ENCODE measurements around the gene RUNX1. TPM values are rescaled to one million over a fixed set of nuclear protein-coding genes. Genes with fewer than 3 reads are reported as not detected.

Gene RUNX1
- 9.2 TPM for polyA plus RNA-seq

DNA sequence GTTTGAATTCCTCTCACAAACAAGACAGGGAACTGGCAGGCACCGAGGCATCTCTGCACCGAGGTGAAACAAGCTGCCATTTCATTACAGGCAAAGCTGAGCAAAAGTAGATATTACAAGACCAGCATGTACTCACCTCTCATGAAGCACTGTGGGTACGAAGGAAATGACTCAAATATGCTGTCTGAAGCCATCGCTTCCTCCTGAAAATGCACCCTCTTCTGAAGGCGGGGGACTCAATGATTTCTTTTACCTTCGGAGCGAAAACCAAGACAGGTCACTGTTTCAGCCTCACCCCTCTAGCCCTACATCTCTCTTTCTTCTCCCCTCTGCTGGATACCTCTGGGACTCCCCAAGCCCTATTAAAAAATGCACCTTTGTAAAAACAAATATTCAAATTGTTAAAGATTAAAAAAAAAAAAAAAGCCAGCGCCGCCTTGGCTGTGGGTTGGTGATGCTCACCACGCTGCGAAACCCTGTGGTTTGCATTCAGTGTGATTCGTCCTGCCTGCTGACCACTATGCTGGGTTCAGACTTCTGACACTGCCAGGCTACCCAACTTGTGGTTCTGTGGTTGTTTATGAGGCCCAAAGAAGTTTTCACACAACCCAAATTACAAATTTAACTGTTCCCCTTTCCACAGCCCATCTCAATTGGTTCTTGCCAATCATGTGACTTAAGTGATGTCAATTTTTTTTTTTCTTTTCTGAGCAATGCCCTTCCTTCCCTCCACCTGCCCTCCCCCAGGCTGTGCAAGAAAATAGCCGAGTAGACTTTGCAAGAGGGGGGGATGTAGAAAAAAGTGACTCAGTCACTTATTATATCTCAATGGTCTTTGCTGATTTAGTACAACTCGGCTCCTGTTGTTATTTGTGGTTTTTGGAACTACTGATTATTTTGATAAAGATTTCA, at the start of gene RUNX1:
Gene RUNX1, minus strand, starts transcription at position 597 of the 912 bp plus-strand sequence.
- Mint-ChIP-seq H3K27me3 (no peaks in the 10 kb centered on the region), H3K27ac (peak within 1 kb of the TSS; percentile 90 to 98 (median 97)), H3K4me1 (peaks cover 50 to 70% (median 69%) of the 10 kb centered on the region in 3 donors), H3K9me3 (no peaks in the 10 kb centered on the region), H3K4me3 (peak within 1 kb of the TSS; percentile 90 to 98 (median 94)), H3K36me3 (peaks cover 2% of the 10 kb centered on the region)

- no peak overlapping the region for H3K4me3 Mint-ChIP-seq
- H3K4me1 Mint-ChIP-seq, result no peaks in the 10 kb centered on the region
- no peaks in the 10 kb centered on the region for H3K9me3 Mint-ChIP-seq
- H3K27me3 Mint-ChIP-seq, result peaks cover 12% of the 10 kb centered on the region
- H3K36me3 Mint-ChIP-seq, result no peaks in the 10 kb centered on the region
- no peak overlapping the region for H3K27ac Mint-ChIP-seq
Observed at GRCh38 chr21:35097525-35097924, 48.4 kb upstream of the RUNX1 start.

DNA sequence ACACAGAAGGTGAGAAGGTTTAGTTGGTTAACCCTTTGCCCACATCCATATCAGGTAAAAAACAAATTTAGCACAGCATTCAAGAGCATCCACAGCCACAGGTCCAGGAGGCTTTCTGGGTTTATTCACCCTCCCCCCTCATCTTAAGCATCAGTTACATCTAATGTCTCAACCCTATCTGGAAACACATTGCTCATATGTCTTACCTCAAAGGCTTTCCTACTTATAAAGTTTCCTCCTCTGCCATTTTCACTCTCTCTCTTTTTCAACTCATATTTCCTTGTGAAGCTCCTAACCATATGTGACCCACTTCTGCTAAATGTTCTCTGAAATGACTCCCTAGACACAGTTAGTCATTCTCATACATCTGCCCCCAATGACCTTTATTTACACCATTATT, 47.9 kb upstream of the RUNX1 start:
- no peak overlapping the region for H3K27ac Mint-ChIP-seq

GRCh38 chr21:35095859-35096291, 46.8 kb upstream of the RUNX1 start:
- Mint-ChIP-seq H3K9me3 (no peaks in the 10 kb centered on the region), H3K4me3 (no peak overlapping the region), H3K27ac (no peak overlapping the region), H3K4me1 (peaks cover 0 to 1% (median 0%) of the 10 kb centered on the region in 3 donors), H3K36me3 (no peaks in the 10 kb centered on the region), H3K27me3 (peaks cover 14% of the 10 kb centered on the region)

More for the DNA sequence above, 47.9 kb upstream of the RUNX1 start:
- Mint-ChIP-seq H3K4me1 (peaks cover 0 to 1% (median 0%) of the 10 kb centered on the region in 3 donors), H3K9me3 (no peaks in the 10 kb centered on the region), H3K4me3 (no peak overlapping the region), H3K27me3 (peaks cover 14% of the 10 kb centered on the region), H3K36me3 (no peaks in the 10 kb centered on the region)

DNA sequence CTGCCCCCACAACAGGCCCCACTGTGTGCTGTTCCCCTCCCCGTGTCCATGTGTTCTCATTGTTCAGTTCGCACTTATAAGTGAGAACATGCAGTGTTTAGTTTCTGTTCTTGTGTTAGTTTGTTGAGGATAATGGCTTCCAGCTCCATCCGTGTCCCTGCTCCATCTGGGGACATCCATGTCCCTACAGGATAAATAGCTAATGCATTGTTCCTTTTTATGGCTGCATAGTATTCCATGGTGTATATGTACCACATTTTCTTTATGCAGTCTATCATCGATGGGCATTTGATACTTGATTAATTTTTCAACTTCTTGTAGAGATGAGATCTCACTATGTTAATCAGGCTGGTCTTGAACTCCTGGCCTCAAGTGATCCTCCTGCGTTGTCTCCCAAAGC, 44.4 kb upstream of the RUNX1 start:
- Mint-ChIP-seq H3K4me1 (peaks cover 0 to 4% (median 0%) of the 10 kb centered on the region in 3 donors), H3K27me3 (peaks cover 15% of the 10 kb centered on the region), H3K36me3 (peaks cover 2% of the 10 kb centered on the region), H3K4me3 (no peak overlapping the region), H3K9me3 (no peaks in the 10 kb centered on the region), H3K27ac (no peak overlapping the region)

- Mint-ChIP-seq H3K9me3 (no peaks in the 10 kb centered on the region), H3K4me3 (no peak overlapping the region), H3K27me3 (peaks cover 13% of the 10 kb centered on the region), H3K4me1 (peaks cover 0 to 4% (median 0%) of the 10 kb centered on the region in 3 donors), H3K27ac (no peak overlapping the region), H3K36me3 (peaks cover 2% of the 10 kb centered on the region)
Observed at GRCh38 chr21:35091496-35091895, 42.4 kb upstream of the RUNX1 start.

DNA sequence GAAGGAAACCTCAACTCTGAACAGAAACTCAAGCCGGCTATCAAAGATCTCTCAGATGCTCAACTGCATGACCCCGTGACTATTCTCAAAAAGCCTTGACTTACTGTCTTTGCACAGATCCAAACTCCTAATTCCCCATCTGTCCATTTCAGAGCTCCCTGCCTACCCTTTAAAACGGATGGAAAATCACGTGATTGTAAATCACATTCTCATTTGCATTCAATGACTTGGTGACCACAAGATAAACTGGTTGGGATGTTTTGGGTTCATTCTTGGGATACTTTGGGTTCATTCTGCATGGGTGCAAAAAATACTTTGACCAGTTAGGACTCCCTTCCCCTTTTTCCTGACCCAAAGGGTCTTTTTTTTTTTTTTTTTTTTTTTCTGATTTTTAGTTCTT, 41.3 kb upstream of the RUNX1 start:
- peaks cover 13% of the 10 kb centered on the region for H3K27me3 Mint-ChIP-seq
- H3K4me3 Mint-ChIP-seq, result no peak overlapping the region
- peaks cover 2% of the 10 kb centered on the region for H3K36me3 Mint-ChIP-seq
- H3K9me3 Mint-ChIP-seq, result no peaks in the 10 kb centered on the region
- H3K4me1 Mint-ChIP-seq, result peaks cover 0 to 4% (median 0%) of the 10 kb centered on the region in 3 donors
- H3K27ac Mint-ChIP-seq, result no peak overlapping the region

GRCh38 chr21:35088319-35088771, 39.2 kb upstream of the RUNX1 start:
- Mint-ChIP-seq H3K9me3 (peaks cover 0 to 4% (median 0%) of the 10 kb centered on the region in 3 donors), H3K4me1 (peaks cover 0 to 4% (median 0%) of the 10 kb centered on the region in 3 donors), H3K27ac (no peak overlapping the region), H3K27me3 (peaks cover 6% of the 10 kb centered on the region), H3K36me3 (peaks cover 2% of the 10 kb centered on the region), H3K4me3 (no peak overlapping the region)

DNA sequence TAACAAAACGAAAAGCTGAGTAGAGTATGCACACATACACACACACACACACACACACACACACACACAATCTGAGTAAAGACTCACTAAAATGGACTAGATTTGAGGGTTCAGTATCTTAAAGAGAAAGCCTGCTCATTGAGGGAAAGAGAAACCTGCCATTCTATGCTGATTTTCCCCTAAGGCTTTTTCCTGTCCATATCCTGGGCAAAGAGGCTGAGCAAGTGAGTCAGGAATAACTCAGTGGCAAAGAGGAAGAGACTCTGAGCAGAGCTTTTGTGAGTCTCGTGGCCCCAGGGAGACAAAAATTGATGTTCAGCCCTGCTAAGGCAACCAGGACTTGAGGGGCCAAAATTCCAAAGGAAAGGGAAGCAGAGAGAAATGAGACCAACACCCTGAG, 37.3 kb upstream of the RUNX1 start:
- peaks cover 0 to 3% (median 0%) of the 10 kb centered on the region in 3 donors for H3K4me1 Mint-ChIP-seq
- no peak overlapping the region for H3K27ac Mint-ChIP-seq
- peaks cover 2% of the 10 kb centered on the region for H3K36me3 Mint-ChIP-seq
- H3K4me3 Mint-ChIP-seq, result no peak overlapping the region
- H3K27me3 Mint-ChIP-seq, result peaks cover 6% of the 10 kb centered on the region
- H3K9me3 Mint-ChIP-seq, result peaks cover 0 to 6% (median 0%) of the 10 kb centered on the region in 3 donors

- Mint-ChIP-seq H3K4me3 (no peak overlapping the region), H3K36me3 (peaks cover 2% of the 10 kb centered on the region), H3K27me3 (peaks cover 5% of the 10 kb centered on the region), H3K27ac (no peak overlapping the region), H3K9me3 (peaks cover 0 to 6% (median 0%) of the 10 kb centered on the region in 3 donors), H3K4me1 (peaks cover 0 to 3% (median 0%) of the 10 kb centered on the region in 3 donors)
Observed at GRCh38 chr21:35084869-35085268, 35.8 kb upstream of the RUNX1 start.

DNA sequence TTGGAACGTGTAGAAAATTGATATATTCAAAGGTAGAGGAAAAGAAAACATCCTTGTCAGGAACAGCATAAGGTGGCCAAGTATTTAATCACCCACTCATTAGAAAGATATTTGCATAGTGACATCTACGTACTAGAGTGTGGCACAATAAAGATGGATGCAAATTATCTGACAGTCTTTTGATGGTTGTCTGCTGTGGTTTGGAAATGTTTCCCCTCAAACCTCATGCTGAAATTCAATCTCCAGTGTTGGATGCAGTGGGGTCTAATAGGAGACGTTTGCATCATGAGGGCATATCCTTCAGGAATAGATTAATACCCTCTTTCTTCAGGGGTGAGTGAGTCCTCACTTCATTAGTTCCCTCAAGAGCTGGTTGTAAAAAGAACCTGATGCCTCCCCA, 34.1 kb upstream of the RUNX1 start:
- peaks cover 0 to 6% (median 0%) of the 10 kb centered on the region in 3 donors for H3K9me3 Mint-ChIP-seq
- H3K4me3 Mint-ChIP-seq, result no peak overlapping the region
- no peak overlapping the region for H3K27ac Mint-ChIP-seq
- no peaks in the 10 kb centered on the region for H3K4me1 Mint-ChIP-seq
- no peaks in the 10 kb centered on the region for H3K36me3 Mint-ChIP-seq
- peaks cover 5% of the 10 kb centered on the region for H3K27me3 Mint-ChIP-seq

DNA sequence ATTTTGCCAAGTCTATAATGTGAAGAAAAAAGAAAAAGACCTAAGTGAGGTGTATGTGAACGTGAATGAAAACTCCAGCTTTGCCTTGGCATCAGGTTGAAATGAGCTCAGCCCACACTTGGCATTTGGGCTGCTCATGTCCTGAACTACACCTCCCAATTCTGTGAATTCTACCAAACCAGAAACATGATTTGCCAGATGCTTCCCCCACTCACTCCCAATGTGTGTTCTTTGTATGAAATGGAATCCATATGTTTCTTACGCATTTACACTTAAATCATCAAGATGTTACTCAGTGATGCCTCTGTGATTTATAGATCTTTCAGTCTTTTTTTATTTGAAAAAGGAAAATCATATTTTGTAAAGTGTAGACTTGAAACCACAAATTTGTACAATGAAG, 32.8 kb upstream of the RUNX1 start:
- H3K27me3 Mint-ChIP-seq, result peaks cover 5% of the 10 kb centered on the region
- H3K4me1 Mint-ChIP-seq, result no peaks in the 10 kb centered on the region
- H3K27ac Mint-ChIP-seq, result no peak overlapping the region
- peaks cover 0 to 6% (median 0%) of the 10 kb centered on the region in 3 donors for H3K9me3 Mint-ChIP-seq
- H3K36me3 Mint-ChIP-seq, result no peaks in the 10 kb centered on the region
- no peak overlapping the region for H3K4me3 Mint-ChIP-seq

DNA sequence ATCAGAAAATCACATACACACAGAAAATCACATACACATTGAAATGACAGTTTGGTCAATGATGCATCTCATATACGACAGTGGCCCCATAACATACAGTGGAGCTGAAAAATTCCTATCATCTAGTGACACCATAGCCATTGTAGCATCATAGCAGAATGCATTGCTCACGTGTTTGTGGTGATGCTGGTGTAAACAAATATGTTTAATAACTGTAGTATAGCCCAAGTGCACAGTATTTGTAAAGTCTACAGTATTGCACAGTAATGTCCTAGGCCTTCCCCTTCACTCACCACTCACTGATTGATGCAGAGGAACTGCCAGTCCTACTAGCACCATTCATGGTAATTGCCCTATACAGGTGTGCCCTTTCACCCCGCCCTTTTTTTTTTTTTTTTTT, 30.1 kb upstream of the RUNX1 start:
- H3K4me3 Mint-ChIP-seq, result no peak overlapping the region
- H3K36me3 Mint-ChIP-seq, result no peaks in the 10 kb centered on the region
- no peak overlapping the region for H3K27ac Mint-ChIP-seq
- peaks cover 7% of the 10 kb centered on the region for H3K27me3 Mint-ChIP-seq
- no peaks in the 10 kb centered on the region for H3K4me1 Mint-ChIP-seq
- peaks cover 0 to 6% (median under 1%) of the 10 kb centered on the region in 3 donors for H3K9me3 Mint-ChIP-seq

DNA sequence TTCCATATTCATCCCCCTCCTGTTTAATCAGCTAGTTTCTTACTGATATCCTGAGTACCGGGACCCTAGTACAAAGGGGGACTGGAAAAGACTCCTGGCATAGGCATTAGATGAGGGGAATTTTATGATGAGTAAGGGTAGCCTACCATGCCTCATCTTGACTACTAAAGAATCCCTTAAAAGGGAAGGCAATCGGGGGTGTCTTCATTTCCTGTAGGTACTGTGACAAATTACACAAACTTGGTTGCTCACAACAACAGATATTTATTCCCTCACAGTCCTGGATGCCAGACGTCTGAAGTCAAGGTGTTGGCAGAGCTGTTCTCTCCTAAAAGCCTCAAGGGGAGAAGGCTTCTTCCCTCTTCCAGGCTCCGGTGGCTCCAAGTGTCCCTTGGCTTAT, 28.9 kb upstream of the RUNX1 start:
- no peaks in the 10 kb centered on the region for H3K36me3 Mint-ChIP-seq

DNA sequence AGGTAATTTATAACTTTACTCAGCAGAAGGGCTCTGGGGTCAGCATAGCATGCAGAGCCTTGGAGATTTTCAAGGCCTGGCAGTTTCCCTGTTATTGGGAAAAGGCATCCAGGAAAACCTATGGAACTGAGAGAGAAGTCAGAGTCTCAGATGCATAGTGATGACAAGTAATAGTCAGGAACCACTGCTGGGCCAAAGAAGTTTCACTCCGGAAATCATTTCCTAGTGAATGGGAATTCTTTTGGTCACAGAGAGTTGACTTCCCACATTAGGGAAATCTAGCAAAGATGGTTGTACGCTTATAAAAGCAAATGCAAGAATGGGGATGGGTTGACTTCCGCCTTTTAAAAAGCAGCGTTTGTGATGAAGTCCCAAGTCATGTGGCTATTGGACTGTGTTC, 28.4 kb upstream of the RUNX1 start:
- H3K36me3 Mint-ChIP-seq, result no peaks in the 10 kb centered on the region
- no peak overlapping the region for H3K4me3 Mint-ChIP-seq
- H3K4me1 Mint-ChIP-seq, result no peaks in the 10 kb centered on the region
- peaks cover 8% of the 10 kb centered on the region for H3K27me3 Mint-ChIP-seq
- peaks cover 0 to 4% (median 3%) of the 10 kb centered on the region in 3 donors for H3K9me3 Mint-ChIP-seq
- no peak overlapping the region for H3K27ac Mint-ChIP-seq

More for the DNA sequence above, 28.9 kb upstream of the RUNX1 start:
- H3K4me1 Mint-ChIP-seq, result no peaks in the 10 kb centered on the region
- peaks cover 8% of the 10 kb centered on the region for H3K27me3 Mint-ChIP-seq
- no peak overlapping the region for H3K27ac Mint-ChIP-seq
- H3K4me3 Mint-ChIP-seq, result no peak overlapping the region
- H3K9me3 Mint-ChIP-seq, result peaks cover 0 to 4% (median 4%) of the 10 kb centered on the region in 3 donors
